Adrenal gland (tissue), 5 donors: ENCODE data around the gene CDH11.

Source experiments
- POLR2A ChIP-seq, 2 donors: fragments of 450-650 bp; IDR thresholded peaks; one replicate each; pipeline ENCODE4 v1.6.1; 2017; ENCODE audit warnings: antibody characterized with exemption in 2 of 2, mild to moderate bottlenecking in 2 of 2, moderate library complexity in 1 of 2
- TF ChIP-seq, protein P1 (sequence below), 6 experiments: fragments of 450-650 bp in 4 of 6; fragments of 200-600 bp in 2 of 6; sonication (generic) in 1 of 6; IDR thresholded peaks; 1 replicate in 5 of 6; 2 replicates in 1 of 6; pipeline versions ENCODE4 v1.5.1 to v1.8.0; 2016 to 2021; ENCODE audit warnings: antibody characterized with exemption in 6 of 6, mild to moderate bottlenecking in 2 of 6, moderate library complexity in 1 of 6
- donor health status: DM: no; HTN: no; CAD: no.

DNA sequence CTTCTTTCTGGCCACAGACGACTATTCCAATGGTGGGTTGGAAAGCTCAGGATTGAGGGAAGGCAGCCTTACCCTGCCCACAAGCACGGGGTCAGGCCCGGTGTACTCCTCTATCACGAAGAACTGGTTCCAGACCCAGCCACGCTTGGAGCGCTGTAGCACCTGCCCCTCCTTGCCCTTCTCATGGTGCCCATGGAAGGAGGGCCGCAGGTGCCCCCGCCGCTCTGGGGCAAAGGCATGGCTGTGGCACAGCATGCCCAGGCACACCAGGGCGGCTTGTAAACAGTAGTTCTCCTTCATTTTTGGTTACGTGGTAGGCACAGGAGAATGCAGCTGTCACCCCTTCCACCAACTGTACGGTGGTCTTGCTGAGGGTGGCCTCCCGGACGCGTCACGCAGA lies 117.3 kb downstream of the CDH11 start:
- no peak for TF ChIP-seq POLR2A (IDR thresholded peaks at IDR 0.05)
- TF ChIP-seq, protein P1, sequence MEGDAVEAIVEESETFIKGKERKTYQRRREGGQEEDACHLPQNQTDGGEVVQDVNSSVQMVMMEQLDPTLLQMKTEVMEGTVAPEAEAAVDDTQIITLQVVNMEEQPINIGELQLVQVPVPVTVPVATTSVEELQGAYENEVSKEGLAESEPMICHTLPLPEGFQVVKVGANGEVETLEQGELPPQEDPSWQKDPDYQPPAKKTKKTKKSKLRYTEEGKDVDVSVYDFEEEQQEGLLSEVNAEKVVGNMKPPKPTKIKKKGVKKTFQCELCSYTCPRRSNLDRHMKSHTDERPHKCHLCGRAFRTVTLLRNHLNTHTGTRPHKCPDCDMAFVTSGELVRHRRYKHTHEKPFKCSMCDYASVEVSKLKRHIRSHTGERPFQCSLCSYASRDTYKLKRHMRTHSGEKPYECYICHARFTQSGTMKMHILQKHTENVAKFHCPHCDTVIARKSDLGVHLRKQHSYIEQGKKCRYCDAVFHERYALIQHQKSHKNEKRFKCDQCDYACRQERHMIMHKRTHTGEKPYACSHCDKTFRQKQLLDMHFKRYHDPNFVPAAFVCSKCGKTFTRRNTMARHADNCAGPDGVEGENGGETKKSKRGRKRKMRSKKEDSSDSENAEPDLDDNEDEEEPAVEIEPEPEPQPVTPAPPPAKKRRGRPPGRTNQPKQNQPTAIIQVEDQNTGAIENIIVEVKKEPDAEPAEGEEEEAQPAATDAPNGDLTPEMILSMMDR (IDR thresholded peaks at IDR 0.05): no peak
